HCT116 (cell line): ENCODE results near the gene RIN3. TPM values are rescaled to one million over a fixed set of nuclear protein-coding genes. Genes with fewer than 3 reads are reported as not detected.

Experiments
- ATAC-seq: fragments of 200-7000 bp; cut with Tn5 transposase; 2 replicates; pipeline ENCODE4 v1.9.1; 2020; ENCODE audit warnings: mild to moderate bottlenecking, moderate library complexity
- BruUV-seq: library from RNA; stranded (reverse); fragments of 400-500 nt; replicated peaks from 2 replicates; lab custom pipeline; 2021; lab: Mats Ljungman, UMichigan
- CTCF ChIA-PET: fragments of 300-600 bp; sonication (Branson Sonifier 250); formaldehyde crosslinking; loops from one replicate; lab custom pipeline; 2021; ENCODE audit warnings: antibody characterized with exemption; lab: Charles Lee
- POLR2A ChIA-PET: fragments of 300-600, 350-600 bp; sonication (Branson Sonifier 250); formaldehyde crosslinking; loops from one replicate; lab custom pipeline; 2021; ENCODE audit warnings: antibody characterized with exemption; lab: Charles Lee
- RAD21 ChIA-PET, 2 experiments: fragments of 300-600 bp; sonication (Branson Sonifier 250); formaldehyde crosslinking; loops; one replicate each; lab custom pipeline; 2023; ENCODE audit warnings: low total read pairs in 2 of 2; ENCODE audit not compliant: uncharacterized antibody in 2 of 2, unreplicated experiment in 2 of 2, low non-redundant PET in 1 of 2; lab: Charles Lee
- DNase-seq: peaks from one replicate; pipeline ENCODE4 v3.0.0-alpha.2; 2010; ENCODE audit warnings: low read depth, low spot score
- H2AFZ ChIP-seq: fragments of 200-600 bp; shearing (Covaris generic), sonication (generic); 2 replicates; pipeline ENCODE4 v1.6.1; 2017; ENCODE audit warnings: low read depth, mixed run types, mixed read lengths, antibody characterized with exemption, low read length; ENCODE audit not compliant: poor library complexity, severe bottlenecking
- H3K27ac ChIP-seq: 2 replicates; pipeline ENCODE4 v1.5.1; 2012; ENCODE audit warnings: low read depth, low read length
- H3K27me3 ChIP-seq: fragments of 200-600 bp; sonication (generic); 2 replicates; pipeline ENCODE4 v1.6.1; 2016; ENCODE audit warnings: mixed run types, low read length, mixed read lengths; ENCODE audit not compliant: insufficient read depth
- H3K36me3 ChIP-seq, 2 experiments: fragments of 200-500 bp in 1 of 2; fragments of 200-600 bp in 1 of 2; sonication (Bioruptor generic) in 1 of 2; sonication (generic) in 1 of 2; 2 replicates each; pipeline versions ENCODE4 v1.5.1 to v1.6.1; 2014 to 2016; ENCODE audit warnings: low read length in 2 of 2, inconsistent platforms in 1 of 2, mixed read lengths in 1 of 2, mixed run types in 1 of 2; ENCODE audit not compliant: insufficient read depth in 2 of 2, control insufficient read depth in 1 of 2
- H3K4me1 ChIP-seq, 2 experiments: fragments of 200-600 bp in 1 of 2; sonication (generic) in 1 of 2; 2 replicates each; pipeline versions ENCODE4 v1.5.1 to v1.6.1; 2012 to 2017; ENCODE audit warnings: low read length in 2 of 2, inconsistent platforms in 1 of 2, mild to moderate bottlenecking in 1 of 2, mixed read lengths in 1 of 2, mixed run types in 1 of 2, moderate library complexity in 1 of 2; ENCODE audit not compliant: insufficient read depth in 2 of 2, control insufficient read depth in 1 of 2
- H3K4me2 ChIP-seq: fragments of 200-600 bp; sonication (generic); 2 replicates; pipeline ENCODE4 v1.6.1; 2017; ENCODE audit warnings: mixed run types, low read length, mixed read lengths
- H3K4me3 ChIP-seq, 2 experiments: fragments of 200-600 bp in 1 of 2; sonication (generic) in 1 of 2; replicated peaks in 1 of 2; 2 replicates each; pipeline ENCODE4 v1.5.1; 2011 to 2016; ENCODE audit warnings: low read length in 2 of 2, control low read depth in 1 of 2, low read depth in 1 of 2, mild to moderate bottlenecking in 1 of 2, mixed read lengths in 1 of 2, mixed run types in 1 of 2
- H3K79me2 ChIP-seq: fragments of 200-600 bp; sonication (generic); 2 replicates; pipeline ENCODE4 v1.6.1; 2017; ENCODE audit warnings: mild to moderate bottlenecking, mixed run types, low read length, moderate library complexity, mixed read lengths; ENCODE audit not compliant: insufficient read depth
- H3K9ac ChIP-seq: fragments of 200-600 bp; sonication (generic); 2 replicates; pipeline ENCODE4 v1.6.1; 2016; ENCODE audit warnings: low read length, mixed read lengths
- H3K9me2 ChIP-seq: fragments of 200-600 bp; sonication (generic), shearing (Covaris generic); 2 replicates; pipeline ENCODE4 v1.6.1; 2017; ENCODE audit warnings: mixed run types, mild to moderate bottlenecking, moderate library complexity; ENCODE audit not compliant: insufficient read depth
- H3K9me3 ChIP-seq, 2 experiments: fragments of 200-500 bp in 1 of 2; fragments of 200-600 bp in 1 of 2; sonication (Bioruptor generic) in 1 of 2; sonication (generic) in 1 of 2; 2 replicates each; pipeline ENCODE4 v1.6.1; 2014 to 2017; ENCODE audit warnings: low read length in 2 of 2, mixed read lengths in 2 of 2, inconsistent platforms in 1 of 2, low read depth in 1 of 2, mild to moderate bottlenecking in 1 of 2, mixed run types in 1 of 2, moderate library complexity in 1 of 2; ENCODE audit not compliant: control insufficient read depth in 1 of 2, insufficient read depth in 1 of 2
- H4K20me1 ChIP-seq: fragments of 200-600 bp; sonication (generic), shearing (Covaris generic); 2 replicates; pipeline ENCODE4 v1.6.1; 2017; ENCODE audit warnings: mixed run types, mild to moderate bottlenecking, moderate library complexity; ENCODE audit not compliant: insufficient read depth
- CBX3 ChIP-seq: IDR thresholded peaks from 2 replicates; pipeline ENCODE4 v1.6.1; 2012; ENCODE audit warnings: low read depth
- ELF1 ChIP-seq: IDR thresholded peaks from 2 replicates; pipeline ENCODE4 v1.6.1; 2012; ENCODE audit warnings: low read depth, borderline replicate concordance
- JUND ChIP-seq: IDR thresholded peaks from 2 replicates; pipeline ENCODE4 v1.6.1; 2012
- MAX ChIP-seq: IDR thresholded peaks from 2 replicates; pipeline ENCODE4 v1.6.1; 2012
- POLR2A ChIP-seq: IDR thresholded peaks from 2 replicates; pipeline ENCODE4 v1.7.0; 2011; ENCODE audit warnings: borderline replicate concordance; ENCODE audit not compliant: insufficient read depth, insufficient read length; ENCODE audit errors: extremely low read depth
- POLR2AphosphoS5 ChIP-seq: IDR thresholded peaks from 2 replicates; pipeline ENCODE4 v1.6.1; 2011; ENCODE audit warnings: mild to moderate bottlenecking, low read depth, low read length, moderate library complexity
- RAD21 ChIP-seq: IDR thresholded peaks from 2 replicates; pipeline ENCODE4 v1.6.1; 2012; ENCODE audit warnings: low read depth, mild to moderate bottlenecking
- intact Hi-C: fragments of 100-400 bp; cut with micrococcal nuclease; formaldehyde crosslinking; loops from 2 replicates; pipeline ENCODE4 v1.10.0; 2022
- total RNA-seq: library from RNA; stranded (reverse); gene quantifications from one replicate; pipeline ENCODE4 v1.2.1, GENCODE V29; 2021; ENCODE audit not compliant: unreplicated experiment
- TF ChIP-seq, protein P1 (sequence below): IDR thresholded peaks from 2 replicates; pipeline ENCODE4 v1.6.1; 2011; ENCODE audit warnings: mild to moderate bottlenecking, low read length, moderate library complexity; ENCODE audit not compliant: insufficient replicate concordance; ENCODE audit errors: extremely low read depth

RIN3 gene
- total RNA-seq, 1 experiment from 2014 or later = 22.2 TPM

DNA sequence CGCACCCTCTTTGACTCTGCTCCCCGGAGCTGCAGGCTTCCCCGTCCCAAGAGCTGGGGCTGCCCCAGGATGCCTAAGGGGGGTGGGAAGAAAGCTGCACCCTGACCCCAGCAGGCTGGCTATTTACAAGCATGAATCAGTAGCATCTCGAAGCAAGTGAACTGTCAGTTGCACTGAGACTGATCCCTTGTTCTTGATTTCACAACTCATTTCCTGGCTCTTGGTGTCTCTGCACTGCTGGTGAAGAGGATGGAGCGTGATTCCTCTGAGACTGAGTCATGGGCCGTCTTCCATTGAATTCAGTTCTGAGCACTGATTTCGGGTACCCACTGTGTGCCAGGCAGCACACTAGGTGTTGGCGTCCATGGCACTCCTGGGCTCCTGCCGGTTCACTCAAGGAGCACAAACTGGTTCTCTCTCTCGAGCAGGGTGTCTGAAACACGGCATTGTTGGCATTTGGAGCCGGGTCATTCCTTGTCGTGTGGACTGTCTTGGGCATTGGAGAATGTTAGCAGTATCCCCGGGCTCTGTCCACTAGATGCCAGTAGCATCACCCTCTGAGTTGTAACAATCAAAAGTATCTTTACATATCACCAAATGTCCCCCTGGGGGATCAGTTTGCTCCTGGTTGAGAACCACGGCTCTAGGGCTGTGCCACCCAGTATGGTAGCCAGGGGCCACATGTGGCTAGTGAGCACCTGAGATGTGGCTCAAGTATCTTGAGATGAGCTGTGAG is 86.9 kb downstream of the RIN3 start:
- no peak overlapping the region for H3K27ac ChIP-seq
- intact Hi-C loops = loop anchor here (10.0 kb wide), 1 partner anchor 466 kb away; no protein-coding TSS in a partner anchor
- H3K36me3 ChIP-seq = no peaks in the 10 kb centered on the region
- POLR2A ChIA-PET = no interaction called here
- TF ChIP-seq POLR2AphosphoS5 = no peak
- no peak for TF ChIP-seq JUND
- TF ChIP-seq RAD21 = no peak
- TF ChIP-seq POLR2A = no peak
- TF ChIP-seq MAX = no peak
- TF ChIP-seq CBX3 = no peak
- TF ChIP-seq ELF1 = no peak
- TF ChIP-seq, protein P1, sequence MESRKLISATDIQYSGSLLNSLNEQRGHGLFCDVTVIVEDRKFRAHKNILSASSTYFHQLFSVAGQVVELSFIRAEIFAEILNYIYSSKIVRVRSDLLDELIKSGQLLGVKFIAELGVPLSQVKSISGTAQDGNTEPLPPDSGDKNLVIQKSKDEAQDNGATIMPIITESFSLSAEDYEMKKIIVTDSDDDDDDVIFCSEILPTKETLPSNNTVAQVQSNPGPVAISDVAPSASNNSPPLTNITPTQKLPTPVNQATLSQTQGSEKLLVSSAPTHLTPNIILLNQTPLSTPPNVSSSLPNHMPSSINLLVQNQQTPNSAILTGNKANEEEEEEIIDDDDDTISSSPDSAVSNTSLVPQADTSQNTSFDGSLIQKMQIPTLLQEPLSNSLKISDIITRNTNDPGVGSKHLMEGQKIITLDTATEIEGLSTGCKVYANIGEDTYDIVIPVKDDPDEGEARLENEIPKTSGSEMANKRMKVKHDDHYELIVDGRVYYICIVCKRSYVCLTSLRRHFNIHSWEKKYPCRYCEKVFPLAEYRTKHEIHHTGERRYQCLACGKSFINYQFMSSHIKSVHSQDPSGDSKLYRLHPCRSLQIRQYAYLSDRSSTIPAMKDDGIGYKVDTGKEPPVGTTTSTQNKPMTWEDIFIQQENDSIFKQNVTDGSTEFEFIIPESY = no peak
- TF ChIP-seq, all 23 proteins: peak for 0
- no peaks in the 10 kb centered on the region for H3K4me1 ChIP-seq
- no peak overlapping the region for H3K4me2 ChIP-seq
- H2AFZ ChIP-seq = no peak overlapping the region
- no peaks in the 10 kb centered on the region for H3K9me2 ChIP-seq
- BruUV-seq = no TSS peak
- RAD21 ChIA-PET = no interaction called here
- ATAC-seq (peak; percentile 55; the same call in 1 of the 2 replicates), DNase-seq (no peak)
- no peaks in the 10 kb centered on the region for H3K27me3 ChIP-seq
- CTCF ChIA-PET = no interaction called here
- no peaks in the 10 kb centered on the region for H3K79me2 ChIP-seq
- no peaks in the 10 kb centered on the region for H4K20me1 ChIP-seq
- H3K4me3 ChIP-seq = no peak overlapping the region
- no peaks in the 10 kb centered on the region for H3K9me3 ChIP-seq
- H3K9ac ChIP-seq = no peak overlapping the region
